Caco-2 (cell line): ENCODE results near the gene SNX20. TPM values are rescaled to one million over a fixed set of nuclear protein-coding genes. Genes with fewer than 3 reads are reported as not detected.
A peak's percentile ranks its signal among the peaks of the same experiment; 100 is the strongest.

ENCODE experiments used
- BruUV-seq: library from RNA; stranded (reverse); fragments of 400-500 nt; replicated peaks from 2 replicates; lab custom pipeline; 2021; lab: Mats Ljungman, UMichigan
- CTCF ChIA-PET: fragments of 300-600 bp; sonication (Branson Sonifier 250); formaldehyde crosslinking; loops from one replicate; lab custom pipeline; 2022; ENCODE audit warnings: antibody characterized with exemption; lab: Charles Lee
- POLR2A ChIA-PET: fragments of 300-600 bp; sonication (Branson Sonifier 250); formaldehyde crosslinking; loops from one replicate; lab custom pipeline; 2022; ENCODE audit warnings: antibody characterized with exemption; lab: Charles Lee
- DNase-seq, 2 experiments: peaks; one replicate each; pipeline versions ENCODE4 v3.0.0 to v3.0.0-alpha.2; 2020 to 2022
- H3K27me3 ChIP-seq: replicated peaks from 2 replicates; pipeline ENCODE4 v1.6.0; 2011; ENCODE audit warnings: low read length; ENCODE audit not compliant: control insufficient read depth, insufficient read depth
- H3K36me3 ChIP-seq: 2 replicates; pipeline ENCODE4 v1.5.1; 2011; ENCODE audit warnings: low read length; ENCODE audit not compliant: control insufficient read depth, insufficient read depth
- H3K4me1 ChIP-seq: fragments of 250-450 bp; sonication (Bioruptor Pico); 2 replicates; pipeline ENCODE4 v1.5.1; 2020; ENCODE audit warnings: mild to moderate bottlenecking
- H3K4me3 ChIP-seq: 2 replicates; pipeline ENCODE4 v1.5.1; 2011; ENCODE audit warnings: low read depth, mild to moderate bottlenecking, control low read depth, low read length
- H3K9me3 ChIP-seq: fragments of 250-450 bp; sonication (Bioruptor Pico); 2 replicates; pipeline ENCODE4 v1.5.1; 2020; ENCODE audit warnings: mild to moderate bottlenecking, moderate library complexity
- H3K27ac Mint-ChIP-seq: one replicate; pipeline ENCODE4 v1.8.0; 2022; ENCODE audit warnings: mixed read lengths; ENCODE audit not compliant: unreplicated experiment
- H3K27me3 Mint-ChIP-seq: one replicate; pipeline ENCODE4 v1.8.0; 2022; ENCODE audit warnings: mixed read lengths; ENCODE audit not compliant: insufficient read depth, unreplicated experiment
- H3K36me3 Mint-ChIP-seq: one replicate; pipeline ENCODE4 v1.8.0; 2022; ENCODE audit warnings: mild to moderate bottlenecking, mixed read lengths; ENCODE audit not compliant: insufficient read depth, unreplicated experiment
- H3K4me1 Mint-ChIP-seq: one replicate; pipeline ENCODE4 v1.8.0; 2022; ENCODE audit warnings: low read depth, mixed read lengths; ENCODE audit not compliant: unreplicated experiment
- H3K4me3 Mint-ChIP-seq: one replicate; pipeline ENCODE4 v1.8.0; 2022; ENCODE audit warnings: mild to moderate bottlenecking, moderate library complexity, mixed read lengths; ENCODE audit not compliant: unreplicated experiment
- H3K9me3 Mint-ChIP-seq: one replicate; pipeline ENCODE4 v1.8.0; 2022; ENCODE audit warnings: mixed read lengths; ENCODE audit not compliant: unreplicated experiment
- intact Hi-C: fragments of 100-400 bp; cut with micrococcal nuclease; formaldehyde crosslinking; loops from one replicate; pipeline ENCODE4 v1.10.0; 2022; ENCODE audit not compliant: unreplicated experiment
- total RNA-seq: library from RNA; stranded (reverse); gene quantifications from 2 replicates; pipeline ENCODE4 v1.2.3, GENCODE V29; 2022
- TF ChIP-seq, protein P1 (sequence below), 2 experiments: fragments of 200-600 bp in 1 of 2; IDR thresholded peaks; 1 replicate in 1 of 2; 2 replicates in 1 of 2; pipeline versions ENCODE4 v1.5.1 to v1.8.0; 2011 to 2022; ENCODE audit warnings: antibody characterized with exemption in 1 of 2, control low read depth in 1 of 2, inconsistent platforms in 1 of 2, low read depth in 1 of 2, low read length in 1 of 2, mild to moderate bottlenecking in 1 of 2, moderate library complexity in 1 of 2; ENCODE audit not compliant: insufficient read depth in 1 of 2, severe bottlenecking in 1 of 2, unreplicated experiment in 1 of 2

SNX20 gene
- total RNA-seq, 1 experiment from 2014 or later = not detected

DNA sequence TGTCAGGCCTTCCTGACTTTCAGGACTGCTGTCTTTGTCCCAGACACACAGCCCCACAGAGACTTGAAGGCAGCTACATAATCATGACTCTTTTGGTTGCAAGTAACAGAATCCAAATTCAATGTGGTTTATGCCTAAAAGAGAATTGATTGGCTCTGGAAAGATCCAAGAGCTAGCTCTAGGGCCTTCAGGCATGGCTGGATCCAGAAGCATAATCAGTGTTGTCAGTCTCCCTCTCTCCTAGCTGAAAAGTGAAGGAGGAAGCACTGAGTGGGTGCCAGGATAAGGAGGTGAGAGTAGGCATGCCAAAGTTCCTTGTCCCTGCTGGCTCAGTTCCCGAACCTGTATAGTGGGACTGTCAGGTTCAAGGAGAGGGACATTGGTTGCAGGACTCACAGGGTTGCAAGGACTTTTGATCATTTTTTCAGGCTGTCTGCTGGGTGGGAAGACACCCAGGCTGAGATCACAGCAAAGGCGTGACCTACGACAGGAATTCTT lies 25.5 kb downstream of the SNX20 start:
- Mint-ChIP-seq H3K4me1 (peaks cover 7% of the 10 kb centered on the region), H3K27ac (no peak overlapping the region), H3K9me3 (peaks cover 11% of the 10 kb centered on the region), H3K36me3 (no peaks in the 10 kb centered on the region), H3K27me3 (no peaks in the 10 kb centered on the region), H3K4me3 (no peak overlapping the region)
- Histone ChIP-seq H3K36me3 (no peaks in the 10 kb centered on the region), H3K4me3 (no peak overlapping the region), H3K27me3 (no peaks in the 10 kb centered on the region), H3K9me3 (0 out of 2 replicates have a peak, but pooled peaks cover 4% of the 10 kb centered on the region), H3K4me1 (no peaks in the 10 kb centered on the region)
- intact Hi-C loops = no loop called here
- BruUV-seq = no TSS peak
- no peak for DNase-seq
- ChIA-PET CTCF (no interaction called here), POLR2A (no interaction called here)
- TF ChIP-seq, protein P1, sequence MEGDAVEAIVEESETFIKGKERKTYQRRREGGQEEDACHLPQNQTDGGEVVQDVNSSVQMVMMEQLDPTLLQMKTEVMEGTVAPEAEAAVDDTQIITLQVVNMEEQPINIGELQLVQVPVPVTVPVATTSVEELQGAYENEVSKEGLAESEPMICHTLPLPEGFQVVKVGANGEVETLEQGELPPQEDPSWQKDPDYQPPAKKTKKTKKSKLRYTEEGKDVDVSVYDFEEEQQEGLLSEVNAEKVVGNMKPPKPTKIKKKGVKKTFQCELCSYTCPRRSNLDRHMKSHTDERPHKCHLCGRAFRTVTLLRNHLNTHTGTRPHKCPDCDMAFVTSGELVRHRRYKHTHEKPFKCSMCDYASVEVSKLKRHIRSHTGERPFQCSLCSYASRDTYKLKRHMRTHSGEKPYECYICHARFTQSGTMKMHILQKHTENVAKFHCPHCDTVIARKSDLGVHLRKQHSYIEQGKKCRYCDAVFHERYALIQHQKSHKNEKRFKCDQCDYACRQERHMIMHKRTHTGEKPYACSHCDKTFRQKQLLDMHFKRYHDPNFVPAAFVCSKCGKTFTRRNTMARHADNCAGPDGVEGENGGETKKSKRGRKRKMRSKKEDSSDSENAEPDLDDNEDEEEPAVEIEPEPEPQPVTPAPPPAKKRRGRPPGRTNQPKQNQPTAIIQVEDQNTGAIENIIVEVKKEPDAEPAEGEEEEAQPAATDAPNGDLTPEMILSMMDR (IDR thresholded peaks at IDR 0.05; ENCODE audit: insufficient read depth in 1 of 2, low read depth in 1 of 2, low read length in 1 of 2, severe bottlenecking in 1 of 2, unreplicated experiment in 1 of 2) = no peak

DNA sequence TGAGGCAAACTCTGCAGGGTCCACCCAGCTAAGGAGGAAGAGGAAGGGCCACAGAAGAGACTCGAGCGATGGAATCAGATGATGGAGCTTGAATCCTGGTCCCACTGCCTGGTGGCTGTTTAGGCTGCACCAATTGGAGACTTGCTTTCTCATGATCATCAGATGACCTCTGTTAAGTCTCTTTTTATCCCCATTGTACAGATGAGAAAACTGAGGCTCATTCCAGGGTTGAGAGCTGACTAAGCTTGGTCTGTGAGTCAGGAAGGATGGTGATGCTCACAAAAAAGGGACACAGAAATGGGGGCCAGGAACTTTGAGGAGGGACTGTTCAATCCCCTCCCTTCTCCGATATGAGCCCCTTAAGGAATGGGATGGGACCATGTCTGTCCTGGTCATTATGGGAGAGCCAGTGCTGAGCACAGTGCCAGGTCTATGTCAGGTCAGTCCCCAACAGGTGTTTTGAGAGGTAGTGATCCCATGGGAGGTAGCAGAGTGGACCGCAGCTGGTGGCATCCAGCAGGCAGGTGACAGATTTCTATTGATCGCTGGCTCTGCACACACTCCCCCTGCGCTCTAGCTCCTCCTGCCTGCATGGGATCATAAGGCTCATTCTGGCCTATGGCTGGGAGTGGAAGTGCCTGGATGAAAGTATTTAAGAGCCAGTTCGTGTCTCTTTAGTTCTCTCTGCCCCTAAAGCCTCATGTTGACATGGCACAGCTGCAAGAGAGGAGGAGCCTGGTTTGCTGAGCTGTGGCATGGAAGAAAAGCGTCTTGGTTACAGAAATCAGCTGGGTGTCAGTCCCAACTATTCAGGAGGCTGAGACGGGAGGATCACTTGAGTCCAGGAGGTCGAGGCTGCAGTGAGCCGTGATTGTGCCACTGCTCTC lies 27.2 kb downstream of the SNX20 start:
- Mint-ChIP-seq H3K4me1 (no peaks in the 10 kb centered on the region), H3K36me3 (peaks cover 6% of the 10 kb centered on the region), H3K27me3 (no peaks in the 10 kb centered on the region), H3K4me3 (no peak overlapping the region), H3K9me3 (peaks cover 11% of the 10 kb centered on the region), H3K27ac (no peak overlapping the region)
- intact Hi-C loops = no loop called here
- CTCF ChIA-PET = interaction anchor here (1.0 to 1.3 kb wide), 2 partner anchors 11 to 12 kb away, joined by 3 to 4 read pairs; no protein-coding TSS in a partner anchor
- H3K4me1 ChIP-seq = no peaks in the 10 kb centered on the region
- TF ChIP-seq, protein P1 (IDR thresholded peaks at IDR 0.05; ENCODE audit: insufficient read depth in 1 of 2, low read depth in 1 of 2, low read length in 1 of 2, severe bottlenecking in 1 of 2, unreplicated experiment in 1 of 2) = peak in 1 of 2 experiments; percentile 13
- no TSS peak for BruUV-seq
- H3K4me3 ChIP-seq = no peak overlapping the region
- POLR2A ChIA-PET = no interaction called here
- H3K36me3 ChIP-seq = no peaks in the 10 kb centered on the region
- 0 out of 2 replicates have a peak, but pooled peaks cover 4% of the 10 kb centered on the region for H3K9me3 ChIP-seq
- no peaks in the 10 kb centered on the region for H3K27me3 ChIP-seq
- DNase-seq = no peak

DNA sequence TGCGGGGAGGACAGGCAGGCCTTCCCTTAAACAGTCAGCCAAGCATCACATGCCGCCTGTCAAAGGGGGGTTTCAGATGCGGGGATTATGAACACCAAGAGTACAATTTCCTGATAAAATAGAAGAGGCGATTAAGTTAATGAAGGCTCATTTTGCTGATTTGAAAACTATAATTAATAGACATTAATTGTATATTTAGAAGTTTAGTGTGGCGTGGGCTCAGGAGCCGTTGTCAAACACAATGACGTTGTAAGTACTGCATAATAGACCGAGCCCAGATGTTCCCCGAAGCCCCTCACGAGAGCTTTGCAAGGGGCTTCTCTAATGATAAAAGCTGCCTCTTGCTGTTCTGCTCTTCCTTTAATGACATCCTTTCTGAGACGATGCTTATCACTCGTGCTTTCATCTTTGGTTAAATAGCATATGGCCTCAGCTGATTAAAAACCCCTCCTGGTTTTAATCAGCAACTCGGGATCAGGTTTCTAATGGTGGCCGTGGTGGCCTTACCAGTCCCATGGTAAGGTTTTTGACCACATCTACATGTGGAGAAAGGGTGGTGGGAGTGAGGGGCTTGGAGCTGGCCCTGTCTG lies 28.2 kb downstream of the SNX20 start:
- H3K27ac Mint-ChIP-seq = no peak overlapping the region
- Histone ChIP-seq H3K27me3 (no peaks in the 10 kb centered on the region), H3K4me1 (no peaks in the 10 kb centered on the region), H3K9me3 (0 out of 2 replicates have a peak, but pooled peaks cover 4% of the 10 kb centered on the region), H3K4me3 (no peak overlapping the region), H3K36me3 (no peaks in the 10 kb centered on the region)
- ChIA-PET POLR2A (no interaction called here), CTCF (interaction anchor here (1.0 to 1.3 kb wide), 2 partner anchors 12 to 13 kb away, joined by 3 to 4 read pairs; no protein-coding TSS in a partner anchor)
- no peaks in the 10 kb centered on the region for H3K27me3 Mint-ChIP-seq
- no peak for DNase-seq
- no peak overlapping the region for H3K4me3 Mint-ChIP-seq
- no peaks in the 10 kb centered on the region for H3K4me1 Mint-ChIP-seq
- BruUV-seq = no TSS peak
- peaks cover 11% of the 10 kb centered on the region for H3K9me3 Mint-ChIP-seq
- TF ChIP-seq, protein P1 (IDR thresholded peaks at IDR 0.05; ENCODE audit: insufficient read depth in 1 of 2, low read depth in 1 of 2, low read length in 1 of 2, severe bottlenecking in 1 of 2, unreplicated experiment in 1 of 2) = no peak
- intact Hi-C loops = no loop called here
- peaks cover 6% of the 10 kb centered on the region for H3K36me3 Mint-ChIP-seq
